HepG2 (cell line): ENCODE results near the gene CXCR4. TPM values are rescaled to one million over a fixed set of nuclear protein-coding genes. Genes with fewer than 3 reads are reported as not detected.

Experiments
- ATAC-seq: fragments of 200-7000 bp; cut with Tn5 transposase; 3 replicates; pipeline ENCODE4 v1.9.1; 2020; ENCODE audit warnings: mild to moderate bottlenecking, moderate library complexity
- BruUV-seq: library from RNA; stranded (reverse); fragments of 400-500 nt; replicated peaks from 2 replicates; lab custom pipeline; 2021; lab: Mats Ljungman, UMichigan
- CTCF ChIA-PET: fragments of 300-600 bp; formaldehyde crosslinking; extraction: SDS; loops from one replicate; lab custom pipeline; 2021; ENCODE audit warnings: low total read pairs, inconsistent platforms, low intra/inter-chr PET ratio; lab: Yijun Ruan, JAX
- POLR2A ChIA-PET: fragments of 350-600 bp; sonication (Branson Sonifier 250); formaldehyde crosslinking; loops from one replicate; lab custom pipeline; 2020; ENCODE audit warnings: antibody characterized with exemption, inconsistent platforms; lab: Yijun Ruan, JAX
- DNase-seq: peaks from one replicate; pipeline ENCODE4 v3.0.0-alpha.2; 2015; ENCODE audit warnings: low spot score
- FAIRE-seq: peaks from 3 replicates; lab custom pipeline; 2011; peaks lifted over from hg19 to GRCh38; lab: Jason Lieb, UNC
- H2AFZ ChIP-seq: one replicate; pipeline ENCODE4 v1.6.1; 2011; ENCODE audit warnings: low read length, inconsistent platforms
- H3K27ac ChIP-seq: fragments of 300-600 bp; 3 replicates; pipeline ENCODE4 v1.8.0; 2011; ENCODE audit warnings: mixed run types, mild to moderate bottlenecking, mixed read lengths, low read length, inconsistent platforms; ENCODE audit not compliant: insufficient read depth; ENCODE audit errors: extremely low read length
- H3K27me3 ChIP-seq, 2 experiments: fragments of 200-600 bp in 1 of 2; 2 replicates in 1 of 2; 3 replicates in 1 of 2; pipeline versions ENCODE4 v1.6.0 to v1.8.0; 2011; ENCODE audit warnings: low read length in 2 of 2, mild to moderate bottlenecking in 2 of 2, moderate library complexity in 2 of 2, inconsistent platforms in 1 of 2; ENCODE audit not compliant: insufficient read depth in 2 of 2, control insufficient read depth in 1 of 2
- H3K36me3 ChIP-seq, 2 experiments: fragments of 200-600 bp in 1 of 2; replicated peaks in 1 of 2; 2 replicates in 1 of 2; 3 replicates in 1 of 2; pipeline versions ENCODE4 v1.5.1 to v1.8.0; 2011; ENCODE audit warnings: low read length in 2 of 2, inconsistent platforms in 1 of 2; ENCODE audit not compliant: insufficient read depth in 2 of 2, control insufficient read depth in 1 of 2
- H3K4me1 ChIP-seq: 2 replicates; pipeline ENCODE4 v1.5.1; 2012; ENCODE audit warnings: low read length, inconsistent platforms; ENCODE audit not compliant: insufficient read depth
- H3K4me2 ChIP-seq: 2 replicates; pipeline ENCODE4 v1.6.0; 2011; ENCODE audit warnings: low read depth, low read length, inconsistent platforms
- H3K4me3 ChIP-seq, 3 experiments: fragments of 200-600 bp in 1 of 3; sonication (generic), shearing (Covaris generic) in 1 of 3; replicated peaks in 1 of 3; 2 replicates each; pipeline ENCODE4 v1.5.1; 2011 to 2016; ENCODE audit warnings: low read length in 3 of 3, inconsistent platforms in 2 of 3, low read depth in 2 of 3, mild to moderate bottlenecking in 2 of 3, control low read depth in 1 of 3, mixed read lengths in 1 of 3; ENCODE audit not compliant: insufficient read depth in 1 of 3
- H3K79me2 ChIP-seq: one replicate; pipeline ENCODE4 v1.6.1; 2011; ENCODE audit warnings: low read length, inconsistent platforms; ENCODE audit not compliant: insufficient read depth
- H3K9ac ChIP-seq: 2 replicates; pipeline ENCODE4 v1.6.0; 2011; ENCODE audit warnings: mild to moderate bottlenecking, low read depth, low read length, inconsistent platforms; ENCODE audit not compliant: insufficient read depth
- H3K9me3 ChIP-seq: 2 replicates; pipeline ENCODE4 v1.5.1; 2012; ENCODE audit warnings: mild to moderate bottlenecking, low read length
- H4K20me1 ChIP-seq: 2 replicates; pipeline ENCODE4 v1.6.0; 2011; ENCODE audit warnings: inconsistent platforms, mild to moderate bottlenecking, low read length, moderate library complexity; ENCODE audit not compliant: insufficient read depth
- HINFP ChIP-seq: sonication (generic); formaldehyde crosslinking; IDR thresholded peaks from 2 replicates; pipeline ENCODE4 v1.4.0; 2020; ENCODE audit warnings: low read depth, mild to moderate bottlenecking, missing genetic modification reagents
- RBM22 ChIP-seq: fragments of 200-400 bp; formaldehyde crosslinking; optimal IDR thresholded peaks from 2 replicates; pipeline ENCODE3; 2017; ENCODE audit warnings: mild to moderate bottlenecking, low read length, moderate library complexity
- TEF ChIP-seq: sonication (generic); formaldehyde crosslinking; IDR thresholded peaks from 2 replicates; pipeline ENCODE4 v1.5.0; 2020; ENCODE audit warnings: missing genetic modification reagents
- ZBTB34 ChIP-seq: sonication (generic); formaldehyde crosslinking; IDR thresholded peaks from 2 replicates; pipeline ENCODE4 v1.8.0; 2022; ENCODE audit warnings: mild to moderate bottlenecking, missing genetic modification reagents
- ZNF18 ChIP-seq: sonication (generic); formaldehyde crosslinking; IDR thresholded peaks from 2 replicates; pipeline ENCODE4 v1.8.0; 2022; ENCODE audit warnings: mild to moderate bottlenecking, missing genetic modification reagents; ENCODE audit not compliant: insufficient replicate concordance
- ZNF251 ChIP-seq: sonication (generic); formaldehyde crosslinking; IDR thresholded peaks from 2 replicates; pipeline ENCODE4 v1.9.0; 2021; ENCODE audit warnings: mild to moderate bottlenecking, missing genetic modification reagents
- ZNF530 ChIP-seq: sonication (generic); formaldehyde crosslinking; IDR thresholded peaks from 2 replicates; pipeline ENCODE4 v1.5.0; 2020; ENCODE audit warnings: low read depth, mild to moderate bottlenecking, missing genetic modification reagents
- ZNF563 ChIP-seq: sonication (generic); formaldehyde crosslinking; IDR thresholded peaks from 2 replicates; pipeline ENCODE4 v1.8.0; 2022; ENCODE audit warnings: mild to moderate bottlenecking, moderate library complexity, missing genetic modification reagents
- WGBS: methylation state at CpG from one replicate; pipeline ENCODE4 v1.1.6; 2017; ENCODE audit warnings: low lambda C conversion rate; 5-methylcytosine and 5-hydroxymethylcytosine counted together
- in situ Hi-C: cut with HindIII; loops from 2 replicates; pipeline ENCODE4 v1.10.0; 2017; ENCODE audit warnings: low pct_unique_long_range_greater_than_20kb; ENCODE audit not compliant: extremely low pct_ligation_motif_present
- intact Hi-C: fragments of 100-400 bp; cut with micrococcal nuclease; formaldehyde crosslinking; loops from one replicate; pipeline ENCODE4 v1.10.0; 2022; ENCODE audit not compliant: unreplicated experiment
- polyA plus RNA-seq, 8 experiments: library from polyadenylated mRNA; depleted of rRNA in 3 of 8; stranded (reverse) in 7 of 8; unstranded in 1 of 8; fragments of >200 nt; fragmentation: Illumina TruSeq in 4 of 8; extraction: Trizol in 4 of 8; gene quantifications; 2 replicates each; pipeline versions ENCODE4 v1.2.1 to v1.2.3, GENCODE V29; 2011 to 2016; ENCODE audit warnings: low read depth in 4 of 8, missing spikeins in 1 of 8, mixed read lengths in 1 of 8; ENCODE audit not compliant: insufficient read depth in 1 of 8
- total RNA-seq, 5 experiments: library from RNA; depleted of rRNA; stranded (reverse); fragments of >200 nt; fragmentation: Illumina TruSeq; extraction: Trizol; gene quantifications; 2 replicates each; pipeline ENCODE4 v1.2.3, GENCODE V29; 2016; ENCODE audit warnings: low read depth in 1 of 5

CXCR4 gene
- total and polyA plus RNA-seq, 2 of the 13 experiments (the other 11 are each of a cell fraction or from before 2014, with no cell fraction given) = 0.34 to 0.55 TPM

- H3K9ac ChIP-seq = no peak overlapping the region
- ATAC-seq = no peak
- POLR2A ChIA-PET = no interaction called here
These were observed 19.0 kb upstream of the CXCR4 start for GRCh38 chr2:136136931-136137330.

More at GRCh38 chr2:136136931-136137330, 19.0 kb upstream of the CXCR4 start:
- no peak for FAIRE-seq
- no peak for DNase-seq
- Histone ChIP-seq H3K4me1 (no peaks in the 10 kb centered on the region), H2AFZ (no peak overlapping the region), H3K9me3 (no peaks in the 10 kb centered on the region), H3K27me3 (peaks cover 0 to 18% of the 10 kb centered on the region in 2 experiments; a peak in 4 of 5 replicates), H3K4me2 (no peak overlapping the region), H4K20me1 (no peaks in the 10 kb centered on the region), H3K36me3 (no peaks in the 10 kb centered on the region), H3K27ac (no peak overlapping the region), H3K79me2 (no peaks in the 10 kb centered on the region), H3K4me3 (no peak overlapping the region)
- in situ Hi-C loops (no loop called here), intact Hi-C loops (no loop called here)
- TF ChIP-seq ZNF251 (CRISPR knock-in tag) (no peak), ZNF530 (no peak), TEF (CRISPR knock-in tag) (no peak), RBM22 (no peak), ZNF563 (no peak), ZBTB34 (CRISPR knock-in tag) (no peak), ZNF18 (CRISPR knock-in tag) (no peak), HINFP (CRISPR knock-in tag) (no peak)
- WGBS = 0% methylated on average over 1 of the region's 1 CpG
- CTCF ChIA-PET = no interaction called here
- BruUV-seq = no TSS peak
